Right renal cortex interstitium (tissue), 3 donors: ENCODE data around the gene DOCK6. TPM values are rescaled to one million over a fixed set of nuclear protein-coding genes. Genes with fewer than 3 reads are reported as not detected.

Experiments used
- DNase-seq, 3 donors: peaks; one replicate each; pipeline ENCODE4 v3.0.0-alpha.2; 2013; ENCODE audit warnings: low read depth in 3 of 3, low spot score in 2 of 3
- polyA plus RNA-seq, 3 donors: library from polyadenylated mRNA; unstranded; fragments of 120-200 nt; gene quantifications; one replicate each; pipeline ENCODE4 v1.2.1, GENCODE V29; 2013; ENCODE audit not compliant: insufficient read length in 3 of 3

Gene DOCK6
- polyA plus RNA-seq, 3 donors = 34.4 to 37.8 (median 34.7) TPM

- no peak for DNase-seq
These were observed 11.1 kb downstream of the DOCK6 start for GRCh38 chr19:11251217-11251616.

- no peak for DNase-seq
These were observed 13.5 kb downstream of the DOCK6 start for GRCh38 chr19:11248852-11249251.

DNA sequence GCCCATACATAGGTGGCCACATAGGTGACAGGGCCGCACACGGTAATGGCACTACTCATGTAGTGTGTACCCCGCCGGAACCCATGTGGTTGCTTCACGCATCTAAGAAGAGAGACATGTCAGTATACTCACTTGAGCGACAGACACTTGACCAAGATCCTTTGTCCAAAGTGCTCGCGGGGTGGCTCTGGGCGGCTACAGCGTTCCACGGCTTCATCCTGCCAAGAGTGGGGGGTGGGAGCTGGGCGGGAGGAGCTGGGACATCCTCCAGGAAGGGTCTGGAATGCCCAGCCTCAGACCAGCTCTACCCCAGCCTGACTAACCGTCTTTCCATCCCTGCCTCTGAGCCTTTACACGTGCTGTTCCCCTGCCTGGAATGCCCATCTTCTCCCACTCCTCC lies 14.4 kb downstream of the DOCK6 start:
- no peak for DNase-seq

- DNase-seq = no peak
These were observed 14.9 kb downstream of the DOCK6 start for GRCh38 chr19:11247391-11247790.

DNA sequence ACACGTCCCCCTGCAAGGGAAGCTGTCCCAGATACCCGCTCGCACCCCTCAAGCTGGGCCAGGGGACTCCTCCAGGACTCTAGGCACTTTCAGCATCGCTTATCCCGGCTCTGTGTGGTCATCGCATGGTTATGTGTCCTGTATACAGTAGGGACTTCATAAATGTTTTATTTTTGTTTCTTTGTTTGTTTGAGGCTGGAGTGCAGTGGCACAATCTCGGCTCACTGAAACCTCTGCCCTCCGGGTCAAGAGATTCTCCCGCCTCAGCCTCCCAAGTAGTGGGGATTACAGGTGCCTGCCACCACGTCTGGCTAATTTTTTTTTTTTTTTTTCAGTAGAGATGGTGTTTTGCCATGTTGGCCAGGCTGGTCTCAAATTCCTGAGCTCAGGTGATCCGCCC lies 15.4 kb downstream of the DOCK6 start:
- DNase-seq = no peak

GRCh38 chr19:11244846-11245589 lies 17.3 kb downstream of the DOCK6 start:
- no peak for DNase-seq

DNA sequence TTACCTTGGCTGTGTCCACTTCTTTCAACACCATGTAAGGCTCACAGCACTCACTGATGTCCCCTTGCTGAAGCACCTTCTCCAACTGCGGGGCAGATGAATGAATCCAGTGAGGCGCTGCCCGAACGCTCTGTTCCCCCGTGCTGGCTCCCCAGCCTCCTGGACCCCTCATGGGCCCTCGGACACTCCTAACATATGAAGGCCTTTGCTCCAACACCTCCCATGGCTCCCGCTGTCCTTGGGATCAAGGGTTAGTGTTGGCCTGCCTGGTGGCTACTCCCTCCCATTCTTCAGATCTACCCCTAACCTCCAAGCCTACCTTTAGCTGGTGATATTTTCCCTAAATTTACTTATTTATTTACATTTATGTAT lies 18.5 kb downstream of the DOCK6 start:
- no peak for DNase-seq

- DNase-seq = peak in 1 of 3 donors; percentile 63
These were observed 19.2 kb downstream of the DOCK6 start for GRCh38 chr19:11242864-11243797.

DNA sequence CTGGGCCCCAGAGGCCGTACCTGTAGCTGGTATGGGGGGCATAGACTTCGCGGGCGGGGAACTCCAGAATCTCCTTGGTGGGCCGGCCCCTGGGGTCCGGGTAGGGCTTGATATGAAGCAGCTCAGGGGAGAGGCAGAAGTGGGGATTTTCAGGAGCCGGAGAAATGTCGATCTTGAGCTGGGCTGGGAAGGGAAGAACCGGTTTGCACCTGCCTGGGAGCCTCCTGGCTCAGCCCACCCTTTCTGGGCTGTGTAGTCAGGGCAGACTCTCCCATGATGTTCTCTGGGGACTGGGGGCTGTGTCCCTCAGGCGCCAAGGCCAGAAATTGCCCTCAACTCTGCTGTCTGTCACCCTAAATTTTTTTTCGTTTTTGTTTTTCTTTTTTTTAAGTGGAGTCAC lies 20.3 kb downstream of the DOCK6 start:
- no peak for DNase-seq

- no peak for DNase-seq
These were observed 22.3 kb downstream of the DOCK6 start for GRCh38 chr19:11240008-11240444.

GRCh38 chr19:11239377-11240000 lies 22.8 kb downstream of the DOCK6 start, which contains the start of gene ANGPTL8:
Gene ANGPTL8 (plus strand): TSS chr19:11239619. CDS start chr19:11239638, 19 bp downstream.
- DNase-seq = no peak

- no peak for DNase-seq
These were observed 23.4 kb downstream of the DOCK6 start for GRCh38 chr19:11238781-11239376.

DNA sequence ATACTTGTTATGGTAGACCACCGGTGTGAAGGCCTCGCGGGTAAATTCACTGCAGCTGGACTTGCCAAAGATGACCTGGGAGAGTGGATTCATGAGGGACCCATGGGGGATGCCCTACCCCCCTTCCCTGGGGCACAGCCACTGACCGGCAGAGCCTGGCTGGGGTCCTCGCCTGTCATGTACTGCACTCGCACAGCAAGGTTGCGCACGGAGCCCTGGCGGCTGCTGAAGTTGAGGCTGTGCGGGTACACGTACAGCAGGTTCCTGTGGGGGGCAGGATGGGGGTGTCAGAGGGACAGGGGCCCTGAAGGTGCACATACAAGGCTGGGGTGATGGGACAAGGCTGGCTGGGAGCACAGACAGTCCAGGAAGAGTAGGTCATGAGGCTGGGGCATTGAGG lies 24.3 kb downstream of the DOCK6 start:
- no peak for DNase-seq

GRCh38 chr19:11237321-11237720 lies 25.0 kb downstream of the DOCK6 start:
- DNase-seq = no peak

- no peak for DNase-seq
These were observed 25.7 kb downstream of the DOCK6 start for GRCh38 chr19:11236324-11237301.

DNA sequence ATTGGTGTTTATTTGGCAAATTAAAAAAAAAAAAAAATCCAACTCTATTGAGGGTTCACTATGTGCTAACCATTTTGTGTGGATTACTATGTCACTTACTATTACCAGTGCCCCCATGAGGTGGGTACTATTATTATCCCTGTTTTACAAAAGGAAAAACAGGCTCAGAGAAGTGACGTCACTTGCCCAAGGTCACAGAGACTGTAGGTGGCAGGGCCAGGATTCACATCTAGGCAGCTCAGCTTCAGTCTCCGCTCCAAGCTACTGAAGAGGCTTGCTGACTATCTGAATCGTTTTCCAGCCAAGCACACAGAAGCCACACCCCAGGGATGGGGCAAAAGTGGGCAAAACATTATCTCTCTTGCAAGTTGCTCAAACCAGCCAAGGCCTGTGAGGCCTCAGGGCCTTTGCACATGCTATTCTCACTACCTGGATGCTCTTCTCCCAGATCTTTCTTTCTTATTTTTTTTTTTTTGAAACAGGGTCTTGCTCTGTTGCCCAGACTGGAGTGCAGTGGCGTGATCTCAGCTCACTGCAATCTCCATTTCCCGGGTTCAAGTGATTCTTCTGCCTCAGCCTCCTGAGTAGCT lies 27.7 kb downstream of the DOCK6 start:
- DNase-seq = no peak

DNA sequence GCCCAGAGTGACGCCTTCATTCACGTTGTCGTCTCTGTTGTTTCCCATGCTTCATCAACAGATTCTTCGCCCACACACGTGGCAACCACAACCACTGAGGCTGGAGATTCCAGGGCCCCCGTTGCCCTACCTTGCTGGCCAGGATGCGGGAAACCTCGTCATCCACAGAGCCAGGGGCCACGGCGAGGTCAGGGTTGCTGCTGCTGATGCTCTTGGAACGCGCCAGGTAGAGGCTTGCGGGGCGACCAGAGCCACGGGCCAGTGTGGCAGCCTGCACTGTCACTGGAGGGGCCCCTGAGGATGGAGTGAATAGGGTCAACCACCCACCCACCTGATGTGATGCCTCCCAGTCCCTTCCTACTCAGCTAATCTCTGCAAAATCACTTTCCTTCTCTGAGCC lies 29.3 kb downstream of the DOCK6 start:
- no peak for DNase-seq

DNA sequence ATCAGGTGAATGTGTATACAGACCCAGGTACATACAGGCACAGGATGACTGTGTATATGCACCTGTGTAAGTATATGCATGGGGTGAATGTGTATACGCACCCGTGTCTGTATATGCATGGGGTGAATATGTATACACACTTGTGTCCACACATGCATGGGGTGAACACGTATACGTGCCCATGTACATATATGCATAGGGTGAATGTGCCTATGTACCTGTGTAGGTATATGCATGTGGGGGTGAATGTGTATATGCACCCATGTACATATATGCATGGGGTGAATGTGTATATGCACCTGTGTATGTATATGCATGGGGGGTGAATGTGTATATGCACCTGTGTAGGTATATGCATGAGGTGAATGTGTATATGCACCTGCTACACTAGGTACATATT lies 29.8 kb downstream of the DOCK6 start:
- DNase-seq = no peak

GRCh38 chr19:11230621-11231386 lies 31.5 kb downstream of the DOCK6 start:
- DNase-seq = no peak
